ENCODE measurements around the gene THADA.

GRCh38 chr2:43226558-43226954 is 369.3 kb downstream of the THADA start, which contains the start of gene ZFP36L2:
- TF ChIP-seq EZH2phosphoT487 (IDR thresholded peaks at IDR 0.05; ENCODE audit: borderline replicate concordance, low read depth, low read length) (no peak), CTCF (conservative IDR thresholded peaks at IDR 0.05; ENCODE audit: low read length) (no peak)

Measured in OCI-LY7 (cell line).